Neural cell (in vitro differentiated cells): ENCODE results near the gene HDAC1. TPM values are rescaled to one million over a fixed set of nuclear protein-coding genes. Genes with fewer than 3 reads are reported as not detected.

Source experiments
- H2AFZ ChIP-seq: fragments of 200-600, 300-800 bp; sonication (generic), shearing (Covaris generic); 2 replicates; pipeline ENCODE4 v1.6.0; 2014; ENCODE audit warnings: low read depth, mild to moderate bottlenecking, antibody characterized with exemption, low read length, moderate library complexity
- H3F3A ChIP-seq: fragments of 200-600 bp; shearing (Covaris generic); 2 replicates; pipeline ENCODE4 v1.6.1; 2016; ENCODE audit warnings: mild to moderate bottlenecking, moderate library complexity, mixed read lengths, antibody characterized with exemption, low read length; ENCODE audit not compliant: insufficient read depth, poor library complexity, severe bottlenecking
- H3K27ac ChIP-seq: fragments of 200-600, 300-800 bp; sonication (generic), shearing (Covaris generic); 2 replicates; pipeline ENCODE4 v1.5.1; 2014; ENCODE audit warnings: mild to moderate bottlenecking, low read length, moderate library complexity
- H3K27me3 ChIP-seq: fragments of 300-800, 200-600 bp; sonication (generic), shearing (Covaris generic); 2 replicates; pipeline ENCODE4 v1.6.0; 2014; ENCODE audit warnings: mild to moderate bottlenecking, low read depth, low read length, moderate library complexity; ENCODE audit not compliant: insufficient read depth
- H3K36me3 ChIP-seq: fragments of 300-800, 200-600 bp; sonication (generic), shearing (Covaris generic); 2 replicates; pipeline ENCODE4 v1.5.1; 2014; ENCODE audit warnings: mild to moderate bottlenecking, antibody characterized with exemption, low read length, moderate library complexity; ENCODE audit not compliant: insufficient read depth
- H3K4me2 ChIP-seq: fragments of 300-800, 200-600 bp; sonication (generic), shearing (Covaris generic); 2 replicates; pipeline ENCODE4 v1.6.0; 2014; ENCODE audit warnings: mild to moderate bottlenecking, low read length
- H3K4me3 ChIP-seq: fragments of 300-800, 200-600 bp; sonication (generic), shearing (Covaris generic); 2 replicates; pipeline ENCODE4 v1.5.1; 2014; ENCODE audit warnings: mild to moderate bottlenecking, low read length, moderate library complexity
- H3K79me2 ChIP-seq: fragments of 200-600 bp; shearing (Covaris generic); replicated peaks from 2 replicates; pipeline ENCODE4 v1.6.0; 2014; ENCODE audit warnings: mild to moderate bottlenecking, low read length, moderate library complexity; ENCODE audit not compliant: insufficient read depth
- H3K9ac ChIP-seq: fragments of 300-800, 200-600 bp; sonication (generic), shearing (Covaris generic); 2 replicates; pipeline ENCODE4 v1.6.1; 2016; ENCODE audit warnings: mild to moderate bottlenecking, low read length, mixed read lengths
- H3K9me2 ChIP-seq: fragments of 200-600 bp; shearing (Covaris generic); 2 replicates; pipeline ENCODE4 v1.6.1; 2016; ENCODE audit warnings: mild to moderate bottlenecking, low read length, mixed read lengths; ENCODE audit not compliant: insufficient read depth
- H3K9me3 ChIP-seq: fragments of 200-600, 300-800 bp; sonication (generic), shearing (Covaris generic); 2 replicates; pipeline ENCODE4 v1.6.1; 2016; ENCODE audit warnings: mild to moderate bottlenecking, mixed run types, low read length, moderate library complexity, mixed read lengths
- H4K20me1 ChIP-seq: fragments of 200-600 bp; shearing (Covaris generic); 2 replicates; pipeline ENCODE4 v1.6.1; 2016; ENCODE audit warnings: mild to moderate bottlenecking, mixed run types; ENCODE audit not compliant: insufficient read depth
- CTCF ChIP-seq: fragments of 450-650 bp; IDR thresholded peaks from 2 replicates; pipeline ENCODE4 v1.5.1; 2014; ENCODE audit warnings: antibody characterized with exemption, mild to moderate bottlenecking, moderate library complexity; ENCODE audit not compliant: poor library complexity, severe bottlenecking
- EP300 ChIP-seq: fragments of 450-650 bp; conservative IDR thresholded peaks from 2 replicates; pipeline ENCODE4 v1.6.1; 2014; ENCODE audit warnings: antibody characterized with exemption, mild to moderate bottlenecking, moderate library complexity; ENCODE audit not compliant: poor library complexity, severe bottlenecking
- EZH2 ChIP-seq: fragments of 200-600, 300-800 bp; shearing (Covaris generic), sonication (generic); IDR thresholded peaks from 2 replicates; pipeline ENCODE4 v1.6.1; 2014; ENCODE audit warnings: antibody characterized with exemption, low read length, borderline replicate concordance, mild to moderate bottlenecking; ENCODE audit not compliant: insufficient read depth, poor library complexity, severe bottlenecking
- MXI1 ChIP-seq: fragments of 450-650 bp; conservative IDR thresholded peaks from 2 replicates; pipeline ENCODE4 v1.6.1; 2014; ENCODE audit warnings: antibody characterized with exemption, mild to moderate bottlenecking; ENCODE audit not compliant: poor library complexity, severe bottlenecking
- POLR2AphosphoS5 ChIP-seq: IDR thresholded peaks from 2 replicates; pipeline ENCODE4 v1.6.1; 2012
- RAD21 ChIP-seq: fragments of 450-650 bp; conservative IDR thresholded peaks from 2 replicates; pipeline ENCODE4 v1.6.1; 2014; ENCODE audit warnings: antibody characterized with exemption, mild to moderate bottlenecking, moderate library complexity
- SMC3 ChIP-seq: fragments of 450-650 bp; conservative IDR thresholded peaks from 2 replicates; pipeline ENCODE4 v1.6.1; 2014; ENCODE audit warnings: antibody characterized with exemption, mild to moderate bottlenecking, moderate library complexity; ENCODE audit not compliant: poor library complexity
- TAF1 ChIP-seq: IDR thresholded peaks from 2 replicates; pipeline ENCODE4 v1.6.1; 2012; ENCODE audit warnings: low read depth
- polyA plus RNA-seq: library from polyadenylated mRNA; depleted of rRNA; stranded (reverse); fragments of >200 nt; gene quantifications from 2 replicates; pipeline ENCODE4 v1.2.3, GENCODE V29; 2014
- TF ChIP-seq, protein P1 (sequence below): IDR thresholded peaks from 2 replicates; pipeline ENCODE4 v1.6.1; 2012; ENCODE audit warnings: borderline replicate concordance

HDAC1 gene
- polyA plus RNA-seq, 1 donor from 2014 or later: 60.8 TPM

DNA sequence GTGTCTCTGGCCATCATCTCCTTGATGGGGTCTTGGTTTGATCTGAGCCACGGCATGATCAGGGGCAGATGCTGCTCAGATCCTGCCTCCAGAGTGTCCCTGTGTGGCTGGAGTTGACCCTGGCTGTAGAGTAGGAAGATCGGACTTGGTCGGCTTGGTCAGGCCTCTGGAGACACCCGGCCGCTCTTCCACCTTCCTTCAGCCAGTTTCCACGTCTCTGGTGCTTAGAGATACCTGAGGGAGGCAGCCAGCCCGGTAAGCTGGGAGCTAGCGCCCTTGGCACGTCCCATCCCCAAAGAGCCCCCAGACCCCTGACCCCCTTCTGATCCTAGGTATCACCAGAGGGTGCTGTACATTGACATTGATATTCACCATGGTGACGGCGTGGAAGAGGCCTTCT, 35.3 kb downstream of the HDAC1 start:
- H3K36me3 ChIP-seq: no peaks in the 10 kb centered on the region
- TF ChIP-seq EZH2 (no peak), POLR2AphosphoS5 (no peak), TAF1 (no peak), EP300 (no peak), CTCF (no peak), SMC3 (no peak), RAD21 (no peak), MXI1 (no peak)
- TF ChIP-seq, protein P1, sequence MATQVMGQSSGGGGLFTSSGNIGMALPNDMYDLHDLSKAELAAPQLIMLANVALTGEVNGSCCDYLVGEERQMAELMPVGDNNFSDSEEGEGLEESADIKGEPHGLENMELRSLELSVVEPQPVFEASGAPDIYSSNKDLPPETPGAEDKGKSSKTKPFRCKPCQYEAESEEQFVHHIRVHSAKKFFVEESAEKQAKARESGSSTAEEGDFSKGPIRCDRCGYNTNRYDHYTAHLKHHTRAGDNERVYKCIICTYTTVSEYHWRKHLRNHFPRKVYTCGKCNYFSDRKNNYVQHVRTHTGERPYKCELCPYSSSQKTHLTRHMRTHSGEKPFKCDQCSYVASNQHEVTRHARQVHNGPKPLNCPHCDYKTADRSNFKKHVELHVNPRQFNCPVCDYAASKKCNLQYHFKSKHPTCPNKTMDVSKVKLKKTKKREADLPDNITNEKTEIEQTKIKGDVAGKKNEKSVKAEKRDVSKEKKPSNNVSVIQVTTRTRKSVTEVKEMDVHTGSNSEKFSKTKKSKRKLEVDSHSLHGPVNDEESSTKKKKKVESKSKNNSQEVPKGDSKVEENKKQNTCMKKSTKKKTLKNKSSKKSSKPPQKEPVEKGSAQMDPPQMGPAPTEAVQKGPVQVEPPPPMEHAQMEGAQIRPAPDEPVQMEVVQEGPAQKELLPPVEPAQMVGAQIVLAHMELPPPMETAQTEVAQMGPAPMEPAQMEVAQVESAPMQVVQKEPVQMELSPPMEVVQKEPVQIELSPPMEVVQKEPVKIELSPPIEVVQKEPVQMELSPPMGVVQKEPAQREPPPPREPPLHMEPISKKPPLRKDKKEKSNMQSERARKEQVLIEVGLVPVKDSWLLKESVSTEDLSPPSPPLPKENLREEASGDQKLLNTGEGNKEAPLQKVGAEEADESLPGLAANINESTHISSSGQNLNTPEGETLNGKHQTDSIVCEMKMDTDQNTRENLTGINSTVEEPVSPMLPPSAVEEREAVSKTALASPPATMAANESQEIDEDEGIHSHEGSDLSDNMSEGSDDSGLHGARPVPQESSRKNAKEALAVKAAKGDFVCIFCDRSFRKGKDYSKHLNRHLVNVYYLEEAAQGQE: no peak
- no peaks in the 10 kb centered on the region for H3K79me2 ChIP-seq

DNA sequence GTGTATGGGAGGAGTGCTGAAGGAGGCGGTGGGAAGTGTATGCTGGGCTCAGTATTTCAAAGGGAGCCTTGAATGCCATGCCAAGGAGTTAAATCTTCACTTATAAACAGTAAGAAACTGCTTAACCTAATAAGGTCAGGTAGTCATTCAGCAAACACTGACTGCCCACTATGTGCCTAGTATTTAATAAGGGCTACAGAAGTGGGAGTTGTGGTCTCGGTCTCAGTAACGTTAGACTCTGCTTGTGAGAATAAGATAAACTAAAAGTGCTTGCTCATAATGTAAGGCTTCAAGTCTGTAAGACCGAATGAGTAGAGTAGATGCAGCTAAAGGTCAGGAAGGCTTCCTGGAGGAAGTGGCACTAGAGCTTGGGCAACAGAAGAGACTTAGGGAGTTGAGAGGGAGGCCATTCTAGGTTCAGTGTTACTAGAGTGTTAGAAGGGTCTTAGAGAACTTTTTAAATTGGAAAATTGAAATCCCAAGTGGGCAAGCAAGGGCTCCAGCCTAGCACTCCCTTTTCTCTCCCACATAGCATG, 38.1 kb downstream of the HDAC1 start:
- Histone ChIP-seq H3F3A (no peaks in the 10 kb centered on the region), H3K27ac (no peak overlapping the region), H3K9me2 (no peaks in the 10 kb centered on the region), H3K27me3 (no peaks in the 10 kb centered on the region), H2AFZ (no peak overlapping the region), H3K79me2 (peaks cover 23% of the 10 kb centered on the region), H3K9me3 (no peaks in the 10 kb centered on the region), H3K9ac (no peak overlapping the region), H3K36me3 (peaks cover 6% of the 10 kb centered on the region), H3K4me3 (no peak overlapping the region), H3K4me2 (no peak overlapping the region), H4K20me1 (peaks cover 21% of the 10 kb centered on the region)
- TF ChIP-seq MXI1 (no peak), POLR2AphosphoS5 (no peak), EZH2 (no peak), TAF1 (no peak), RAD21 (no peak), EP300 (no peak), CTCF (no peak), SMC3 (no peak)
- TF ChIP-seq, protein P1: no peak

More for the DNA sequence above, 35.3 kb downstream of the HDAC1 start:
- Histone ChIP-seq H3K4me2 (no peak overlapping the region), H3K4me3 (no peak overlapping the region), H3K9me2 (no peaks in the 10 kb centered on the region), H3K27me3 (no peaks in the 10 kb centered on the region), H3K9ac (no peak overlapping the region), H4K20me1 (no peaks in the 10 kb centered on the region), H3K9me3 (no peaks in the 10 kb centered on the region), H3F3A (no peaks in the 10 kb centered on the region), H2AFZ (no peak overlapping the region), H3K27ac (no peak overlapping the region)
